Measurements from ENCODE around the gene RNF4. TPM values are rescaled to one million over a fixed set of nuclear protein-coding genes. Genes with fewer than 3 reads are reported as not detected.
"Not testable (repeated sequence)": the region's sequence is repeated elsewhere in the genome, so short reads cannot be mapped to it uniquely, and the experiment has no call there.

RNF4 gene
- total RNA-seq, 1 experiment from 2014 or later = 98.4 TPM

DNA sequence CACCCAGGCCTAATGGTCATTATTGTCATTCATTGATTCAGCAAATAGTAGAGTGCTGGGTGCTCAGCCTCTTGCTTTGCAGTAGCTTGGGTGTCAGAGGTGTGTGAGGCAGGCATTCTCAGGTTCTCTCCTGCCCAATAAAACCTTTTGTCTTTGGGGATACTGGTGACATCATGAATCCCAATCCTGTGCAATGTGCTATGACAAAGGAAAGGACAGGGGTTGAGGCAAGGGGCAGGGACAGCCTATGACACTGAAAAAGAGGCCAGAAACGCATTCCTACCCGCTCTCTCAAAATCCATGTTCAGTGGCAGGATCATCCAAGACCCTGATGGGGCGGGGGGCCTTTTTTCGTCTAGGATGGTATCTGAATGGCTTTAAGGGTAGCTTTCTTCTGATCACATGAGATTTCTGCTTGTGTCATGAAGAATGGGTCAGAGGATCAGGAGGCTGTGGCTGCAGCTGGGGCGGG is 66.0 kb downstream of the RNF4 start:
- peak; percentile 6 for DNase-seq (ENCODE audit: low read depth)

DNA sequence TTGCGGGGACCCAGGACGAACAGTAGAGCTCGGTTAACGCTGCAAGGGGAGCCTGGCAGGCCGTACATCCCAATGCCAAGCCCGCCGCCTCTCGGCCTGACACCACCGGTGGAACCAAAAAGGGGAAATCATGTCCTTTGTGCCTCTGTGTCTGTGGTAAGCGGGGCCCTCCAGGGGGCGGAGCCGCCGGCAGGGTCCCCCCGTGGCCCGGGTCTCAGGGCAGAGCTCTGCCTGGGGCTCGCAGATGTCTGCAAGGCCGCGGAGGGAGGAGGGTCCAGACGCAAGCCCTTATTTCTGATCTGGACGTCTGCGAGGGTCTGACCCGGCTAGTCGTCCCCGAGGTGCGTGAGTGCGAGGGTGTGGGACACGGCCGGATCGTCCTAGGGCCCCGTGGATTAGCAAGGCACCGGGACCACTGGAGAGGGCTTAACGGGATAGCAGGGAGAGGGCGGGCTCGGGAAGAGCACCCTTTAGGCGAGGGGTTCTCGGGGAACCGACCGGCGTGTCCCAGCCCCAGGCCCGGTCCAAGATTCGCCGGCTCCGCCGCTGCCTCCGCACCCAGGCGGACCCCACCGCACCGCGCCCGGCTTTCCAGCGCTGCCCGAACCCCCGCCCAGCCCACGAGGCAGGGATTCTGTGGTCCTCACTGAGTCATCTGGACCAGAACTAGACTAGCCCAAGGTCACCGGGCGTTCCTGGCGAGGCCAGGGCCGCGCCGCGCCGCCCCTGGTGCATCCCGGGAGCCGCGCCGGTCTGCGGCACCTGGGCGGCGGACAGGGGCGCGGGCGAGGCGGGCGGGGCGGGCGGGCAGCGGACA is 66.7 kb downstream of the RNF4 start:
- DNase-seq (ENCODE audit: low read depth) = no peak

DNA sequence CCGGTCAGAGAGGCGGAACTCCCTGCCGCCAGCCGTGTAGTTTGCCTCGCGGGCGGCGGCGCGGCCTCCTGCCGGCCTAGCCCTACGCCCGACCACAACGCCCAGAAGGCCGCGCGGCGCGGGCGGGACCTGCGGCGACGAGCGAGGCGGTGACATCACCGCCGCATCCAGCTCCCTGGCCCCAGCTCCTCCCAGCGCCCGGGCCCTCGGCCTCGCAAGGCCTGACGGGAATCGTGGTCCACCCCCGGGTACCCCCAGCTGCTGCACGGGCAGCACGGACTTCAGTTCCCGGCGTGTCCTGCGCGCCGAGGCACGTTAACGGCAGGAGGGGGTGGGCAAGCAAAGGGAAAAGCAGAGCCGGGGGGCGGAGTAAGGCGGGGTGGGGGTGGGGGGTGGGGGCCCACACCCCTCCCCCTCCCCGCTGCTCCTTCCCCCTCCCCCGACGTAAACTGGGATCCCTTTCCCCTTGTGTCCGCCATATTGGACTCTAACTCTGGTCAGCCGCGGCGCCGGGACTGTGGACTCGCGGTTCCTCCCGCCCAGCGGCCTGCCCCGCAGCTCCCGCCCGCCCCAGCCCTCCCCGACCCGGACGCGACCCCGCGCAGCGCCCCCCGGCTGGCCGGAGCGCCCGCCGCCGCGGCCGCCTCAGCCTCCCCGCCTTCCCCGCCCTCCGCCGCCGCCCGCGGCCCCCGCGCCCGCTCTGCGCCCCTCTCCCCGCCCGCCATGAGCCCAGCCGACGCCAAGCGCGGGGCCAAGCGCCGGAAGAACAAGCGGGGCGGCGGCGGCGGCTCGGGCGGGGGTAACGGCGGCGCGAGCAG is 67.5 kb downstream of the RNF4 start, which contains the start of gene FAM193A:
Gene FAM193A, plus strand, starts transcription at position 455 of the 818 bp plus-strand sequence. Its CDS starts 269 bp downstream, at position 724.
- peak; percentile 99 for DNase-seq (ENCODE audit: low read depth)

DNA sequence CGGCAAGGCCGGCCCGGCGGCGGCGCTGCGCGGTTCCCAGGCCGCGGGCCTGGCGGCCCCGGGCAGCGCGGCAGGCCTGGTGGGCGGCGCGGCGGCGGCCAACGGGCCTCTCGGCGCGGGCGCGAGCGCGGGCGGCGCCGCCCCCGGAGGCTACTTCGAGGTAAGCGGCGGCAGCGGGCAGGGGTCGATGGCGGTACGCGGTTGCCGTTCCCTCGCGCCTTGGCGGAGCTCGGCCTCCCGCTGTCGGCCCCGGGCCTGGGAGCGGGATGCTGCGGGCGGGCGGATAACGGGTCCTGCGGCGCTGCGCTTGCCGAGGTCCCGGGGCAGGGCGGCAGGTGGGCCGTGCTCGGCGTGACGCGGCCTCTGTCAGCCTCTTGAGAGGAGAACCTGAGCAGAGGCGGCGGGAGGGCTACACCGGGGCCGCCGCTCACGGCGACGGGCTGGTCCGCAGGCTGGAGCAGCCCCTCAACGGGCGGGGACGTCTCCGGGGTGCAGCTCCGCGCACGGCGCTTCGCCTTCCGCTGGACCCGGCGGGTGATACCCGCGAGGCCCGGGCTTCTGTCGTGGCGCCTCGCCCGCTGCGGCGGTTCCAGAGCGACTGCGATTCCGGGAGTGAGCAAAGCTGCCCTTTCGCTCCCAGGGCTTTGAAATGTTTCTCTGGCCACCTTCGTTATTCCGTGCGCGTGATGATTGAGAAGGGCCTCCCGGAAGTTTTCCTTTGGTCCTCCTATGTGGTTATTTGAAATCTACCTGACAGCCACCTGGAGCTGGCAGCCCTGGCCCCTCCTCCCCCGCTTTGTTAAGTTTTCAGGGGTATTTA is 68.3 kb downstream of the RNF4 start:
- peak; percentile 48 for DNase-seq (ENCODE audit: low read depth)

- not testable (repeated sequence) for DNase-seq (ENCODE audit: low read depth)
These were observed 74.8 kb downstream of the RNF4 start for GRCh38 chr4:2543580-2544191.

DNA sequence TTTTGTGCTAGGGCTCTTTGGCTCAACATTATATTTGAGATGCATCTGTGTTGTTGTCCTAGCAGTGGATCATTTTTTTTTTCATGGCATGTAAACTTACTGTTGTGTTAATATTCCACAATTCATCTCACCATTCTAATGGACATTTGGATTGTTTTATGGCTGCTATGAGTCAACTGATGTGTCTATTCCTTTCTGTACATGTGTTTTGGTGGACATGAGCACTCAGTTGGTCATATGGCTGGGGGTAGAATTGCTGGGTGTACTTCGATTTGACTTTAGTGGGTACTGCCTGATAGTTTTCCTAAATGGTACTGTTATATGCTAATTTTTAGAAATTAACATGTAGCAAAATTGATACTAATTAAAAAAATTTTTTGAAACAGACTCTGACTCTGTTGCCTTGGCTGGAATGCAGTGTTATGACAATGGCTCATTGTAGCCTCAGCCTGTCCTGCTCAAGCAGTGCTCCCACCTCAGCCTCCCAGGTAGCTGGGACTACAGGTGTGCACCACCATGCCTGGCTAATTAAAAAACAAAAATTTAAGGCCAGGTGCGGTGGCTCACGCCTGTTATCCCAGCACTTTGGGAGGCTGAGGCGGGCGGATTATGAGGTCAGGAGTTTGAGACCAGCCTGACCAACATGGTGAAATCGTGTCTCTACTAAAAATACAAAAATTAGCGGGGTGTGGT is 76.6 kb downstream of the RNF4 start:
- DNase-seq (ENCODE audit: low read depth) = no peak

DNA sequence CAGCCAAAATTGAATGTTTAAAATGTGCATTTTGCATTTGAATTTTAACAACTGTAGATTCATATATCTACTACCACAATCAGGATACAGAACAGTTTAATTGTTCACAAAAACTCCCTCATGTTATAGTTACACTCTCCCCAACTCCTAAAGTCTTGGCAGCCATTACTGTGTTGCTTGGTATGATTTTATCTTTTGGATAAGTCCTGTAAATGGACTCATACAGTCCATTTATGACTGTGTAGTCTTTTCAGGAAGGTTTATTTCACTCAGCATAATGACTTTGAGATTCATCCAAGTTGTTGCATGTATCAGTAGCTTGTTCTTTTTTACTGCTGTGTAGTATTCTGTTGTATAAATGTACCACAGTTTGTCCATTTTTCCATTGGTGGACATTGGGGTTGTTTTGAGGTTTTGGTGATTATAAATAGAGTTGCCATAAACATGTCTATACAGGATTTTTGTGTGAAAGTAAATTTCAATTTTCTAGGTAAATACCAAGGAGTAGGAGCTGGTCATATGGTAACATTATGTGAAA is 77.4 kb downstream of the RNF4 start:
- DNase-seq (ENCODE audit: low read depth) = no peak

DNA sequence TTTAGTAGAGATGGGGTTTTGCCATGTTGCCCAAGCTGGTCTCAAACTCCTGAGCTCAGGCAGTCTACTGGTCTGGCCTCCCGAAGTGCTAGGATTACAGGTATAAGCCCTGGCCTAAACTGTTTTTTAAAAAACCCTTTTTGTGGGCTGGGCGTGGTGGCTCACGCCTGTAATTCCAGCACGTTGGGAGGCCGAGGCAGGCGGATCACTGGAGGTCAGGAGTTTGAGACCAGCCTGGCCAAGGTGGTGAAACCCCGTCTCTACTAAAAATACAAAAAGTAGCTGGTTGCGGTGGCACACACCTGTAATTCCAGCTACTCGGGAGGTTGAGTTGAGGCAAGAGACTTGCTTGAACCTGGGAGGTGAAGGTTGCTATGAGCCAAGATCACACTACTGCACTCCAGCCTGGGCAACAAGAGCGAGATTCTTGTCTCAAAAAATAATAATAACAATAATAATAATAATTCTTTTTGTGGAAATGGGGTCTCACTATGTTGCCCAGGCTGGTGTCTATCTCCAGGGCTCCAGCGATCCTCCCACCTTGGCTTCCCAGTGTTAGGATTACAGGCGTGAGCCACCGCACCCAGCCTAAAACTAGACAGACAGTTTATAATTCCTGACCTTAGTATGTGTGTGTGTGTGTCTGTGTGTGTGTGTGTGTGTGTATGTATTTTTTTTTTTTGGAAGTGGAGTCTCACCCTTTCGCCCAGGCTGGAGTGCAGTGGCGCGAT is 78.2 kb downstream of the RNF4 start:
- DNase-seq (ENCODE audit: low read depth) = not testable (repeated sequence)

DNA sequence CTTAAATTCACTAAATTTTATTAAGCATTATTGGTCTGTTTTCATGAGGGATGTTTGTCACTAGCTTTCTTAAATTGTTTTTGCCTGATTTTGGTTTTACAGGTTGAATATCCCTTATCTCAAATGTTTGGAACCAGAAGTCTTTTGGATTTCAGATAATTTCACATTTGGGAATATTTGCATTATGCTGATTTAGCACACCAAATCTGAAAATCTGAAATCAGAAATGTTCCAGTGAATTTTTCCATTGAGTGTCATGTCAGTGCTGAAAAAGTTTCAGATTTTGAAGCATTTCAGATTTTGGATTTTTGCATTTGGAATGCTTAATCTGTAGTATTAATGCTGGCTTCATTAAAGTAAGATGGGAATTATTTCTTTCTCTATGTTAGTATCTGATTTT is 82.2 kb downstream of the RNF4 start:
- DNase-seq (ENCODE audit: low read depth) = no peak

DNA sequence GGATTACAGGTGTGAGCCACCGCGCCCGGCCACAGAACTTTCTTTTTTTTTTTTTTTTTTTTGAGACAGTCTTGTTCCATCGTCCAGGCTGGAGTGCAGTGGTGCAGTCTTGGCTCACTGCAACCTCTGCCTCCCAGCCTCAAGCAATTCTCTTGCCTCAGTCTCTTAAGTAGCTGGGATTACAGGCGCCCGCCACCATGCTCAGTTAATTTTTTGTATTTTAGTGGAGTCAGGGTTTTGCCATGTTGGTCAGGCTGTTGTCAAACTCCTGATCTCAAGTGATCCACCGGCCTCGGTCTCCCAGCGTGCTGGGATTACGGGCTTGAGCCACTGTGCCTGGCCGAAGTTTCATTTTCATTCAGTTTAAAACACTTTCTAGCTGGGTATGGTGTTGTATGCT is 83.9 kb downstream of the RNF4 start:
- no peak for DNase-seq (ENCODE audit: low read depth)

DNA sequence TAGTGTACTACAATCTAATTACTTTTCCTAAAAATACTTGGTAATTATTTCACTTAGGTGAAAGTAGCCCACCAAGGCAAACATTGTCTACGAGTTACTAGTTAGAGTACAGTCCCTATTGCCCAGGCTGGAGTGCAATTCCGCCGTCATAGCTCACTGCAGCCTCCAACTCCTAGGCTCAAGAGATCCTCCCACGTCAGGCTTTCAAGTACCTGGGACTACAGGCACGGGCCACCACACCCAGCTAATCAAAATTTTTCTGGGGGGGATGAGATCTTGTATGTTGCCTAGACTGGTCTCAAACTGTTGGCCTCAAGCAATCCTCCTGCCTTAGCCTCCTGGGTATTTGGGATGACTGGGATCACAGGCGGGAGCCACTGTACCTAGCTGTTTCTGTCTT is 89.4 kb downstream of the RNF4 start:
- DNase-seq (ENCODE audit: low read depth) = no peak

GRCh38 chr4:2560167-2560566 is 91.3 kb downstream of the RNF4 start:
- no peak for DNase-seq (ENCODE audit: low read depth)

Other genes with a start within 250 kb of the RNF4 start
- 7.7 and 14.2 TPM in 2 replicates for gene HAUS3, start 227.0 kb upstream of the RNF4 start, total RNA-seq (2014; rRNA removed; shearing (Covaris generic))
- 0.44 TPM in 1 of 2 replicates, not detected in the other for gene POLN, start 227.0 kb upstream of the RNF4 start, total RNA-seq (2014; rRNA removed; shearing (Covaris generic))
- gene MXD4, start 207.0 kb upstream of the RNF4 start, total RNA-seq (2014; rRNA removed; shearing (Covaris generic)) = 11.1 and 19.2 TPM in 2 replicates
- 3.3 and 4.0 TPM in 2 replicates for gene ZFYVE28, start 50.5 kb upstream of the RNF4 start, total RNA-seq (2014; rRNA removed; shearing (Covaris generic))
- gene CFAP99, start 50.2 kb upstream of the RNF4 start, total RNA-seq (2014; rRNA removed; shearing (Covaris generic)) = 0.42 TPM in 1 of 2 replicates, not detected in the other
- gene FAM193A, start 67.5 kb downstream of the RNF4 start, total RNA-seq (2014; rRNA removed; shearing (Covaris generic)) = 8.2 and 12.7 TPM in 2 replicates

Data from M059J (cell line).